Left cardiac atrium (tissue), 4 donors: ENCODE results near the gene ZNF319. TPM values are rescaled to one million over a fixed set of nuclear protein-coding genes. Genes with fewer than 3 reads are reported as not detected.

Source experiments
- ATAC-seq, 2 donors: fragments of 200-7000 bp; cut with Tn5 transposase; one replicate each; pipeline ENCODE4 v1.9.1; 2020; ENCODE audit warnings: mild to moderate bottlenecking in 2 of 2, moderate library complexity in 2 of 2
- DNase-seq: peaks from one replicate; pipeline ENCODE4 v3.0.0-alpha.2; 2020
- intact Hi-C, 2 donors: fragments of 100-400 bp; cut with DNase I; formaldehyde crosslinking; loops; one replicate each; pipeline versions ENCODE4 v1.14.1 to v1.15.1; 2022 to 2023
- total RNA-seq, 2 donors: library from RNA; stranded (reverse); fragmentation: NEBNext Ultra II Directional; extraction: Animal tissue kit (Norgen Biotek cat#: 25700); gene quantifications; one replicate each; pipeline ENCODE4 v1.2.1, GENCODE V29; 2021
- donor health status: DM: no; HTN: yes; CAD: no.
- donor health status: DM: no; HTN: yes; CAD: no; lungs with severe emphysema.
- donor health status: DM: yes; HTN: yes; CAD: no.
- donor health status: Dilated cardiomyopathy.

Gene ZNF319
- total RNA-seq, 2 donors from 2014 or later: 5.9 to 8.1 TPM

GRCh38 chr16:58038219-58038641 lies 37.8 kb upstream of the ZNF319 start:
- DNase-seq (no peak), ATAC-seq (no peak)
- intact Hi-C loops: no loop called here

GRCh38 chr16:58037365-58038057 lies 37.0 kb upstream of the ZNF319 start:
- DNase-seq: no peak
- no peak for ATAC-seq
- intact Hi-C loops: no loop called here

GRCh38 chr16:58036943-58037342 lies 36.5 kb upstream of the ZNF319 start:
- DNase-seq (no peak), ATAC-seq (no peak)
- intact Hi-C loops: no loop called here

- DNase-seq (no peak), ATAC-seq (no peak)
- intact Hi-C loops: no loop called here
Observed at GRCh38 chr16:58035356-58036170, 35.1 kb upstream of the ZNF319 start.

- intact Hi-C loops: no loop called here
- ATAC-seq (no peak), DNase-seq (no peak)
Observed at GRCh38 chr16:58034774-58035173, 34.3 kb upstream of the ZNF319 start.

GRCh38 chr16:58034128-58034685 lies 33.7 kb upstream of the ZNF319 start:
- intact Hi-C loops: no loop called here
- no peak for ATAC-seq
- no peak for DNase-seq

GRCh38 chr16:58032710-58033293 lies 32.3 kb upstream of the ZNF319 start:
- peak; percentile 65 for DNase-seq
- peak; percentile 76 to 82 for ATAC-seq
- intact Hi-C loops: no loop called here

- intact Hi-C loops: no loop called here
- ATAC-seq: no peak
- no peak for DNase-seq
Observed at GRCh38 chr16:58031016-58031800, 30.7 kb upstream of the ZNF319 start.

- ATAC-seq (no peak), DNase-seq (no peak)
- intact Hi-C loops: no loop called here
Observed at GRCh38 chr16:58030136-58030840, 29.8 kb upstream of the ZNF319 start.

GRCh38 chr16:58029410-58029809 lies 28.9 kb upstream of the ZNF319 start:
- ATAC-seq (no peak), DNase-seq (no peak)
- intact Hi-C loops: no loop called here

GRCh38 chr16:58028541-58029070 lies 28.1 kb upstream of the ZNF319 start:
- intact Hi-C loops: no loop called here
- DNase-seq (peak; percentile 25), ATAC-seq (no peak)

- DNase-seq: peak; percentile 11
- ATAC-seq: no peak
- intact Hi-C loops: no loop called here
Observed at GRCh38 chr16:58027916-58028455, 27.5 kb upstream of the ZNF319 start.

GRCh38 chr16:58027161-58027915 lies 26.9 kb upstream of the ZNF319 start:
- ATAC-seq: peak; percentile 23 to 54
- peak; percentile 64 for DNase-seq
- intact Hi-C loops: no loop called here

- DNase-seq (no peak), ATAC-seq (peak; percentile 0 to 1)
- intact Hi-C loops: no loop called here
Observed at GRCh38 chr16:58026705-58027160, 26.3 kb upstream of the ZNF319 start.

GRCh38 chr16:58026139-58026704 lies 25.8 kb upstream of the ZNF319 start:
- ATAC-seq (peak; percentile 36 to 49), DNase-seq (peak; percentile 59)
- intact Hi-C loops: no loop called here

GRCh38 chr16:58025351-58026138 lies 25.1 kb upstream of the ZNF319 start, which contains the start of gene MMP15:
MMP15 (plus strand) TSS chr16:58025754; CDS start chr16:58026351, 597 bp downstream.
- DNase-seq: peak; percentile 80
- intact Hi-C loops: no loop called here
- peak; percentile 70 to 74 for ATAC-seq
